Lower leg skin (tissue), 3 donors: ENCODE measurements around the gene CD209.

Experiments used
- CTCF ChIP-seq, 3 donors: fragments of 450-650 bp; IDR thresholded peaks; one replicate each; pipeline ENCODE4 v1.5.1; 2016; ENCODE audit warnings: antibody characterized with exemption in 3 of 3, mild to moderate bottlenecking in 3 of 3, moderate library complexity in 2 of 3
- POLR2A ChIP-seq, 2 donors: fragments of 450-650 bp; IDR thresholded peaks; one replicate each; pipeline ENCODE4 v1.6.1; 2016 to 2017; ENCODE audit warnings: antibody characterized with exemption in 2 of 2, mild to moderate bottlenecking in 1 of 2, moderate library complexity in 1 of 2

GRCh38 chr19:7716762-7717161 lies 30.6 kb downstream of the CD209 start:
- no peak for TF ChIP-seq CTCF (IDR thresholded peaks at IDR 0.05)
- TF ChIP-seq POLR2A (IDR thresholded peaks at IDR 0.05) = no peak
